Prostate gland (tissue), 2 donors: ENCODE results near the gene TMEM86A.

Source experiments
- CTCF ChIP-seq, 4 experiments: fragments of 200-600 bp in 2 of 4; fragments of 450-650 bp in 2 of 4; sonication (generic) in 2 of 4; IDR thresholded peaks; 1 replicate in 3 of 4; 2 replicates in 1 of 4; pipeline ENCODE4 v1.5.1; 2016 to 2019; ENCODE audit warnings: antibody characterized with exemption in 4 of 4, mild to moderate bottlenecking in 2 of 4, moderate library complexity in 2 of 4
- POLR2A ChIP-seq: fragments of 450-650 bp; IDR thresholded peaks from one replicate; pipeline ENCODE4 v1.6.1; 2016; ENCODE audit warnings: antibody characterized with exemption, mild to moderate bottlenecking

DNA sequence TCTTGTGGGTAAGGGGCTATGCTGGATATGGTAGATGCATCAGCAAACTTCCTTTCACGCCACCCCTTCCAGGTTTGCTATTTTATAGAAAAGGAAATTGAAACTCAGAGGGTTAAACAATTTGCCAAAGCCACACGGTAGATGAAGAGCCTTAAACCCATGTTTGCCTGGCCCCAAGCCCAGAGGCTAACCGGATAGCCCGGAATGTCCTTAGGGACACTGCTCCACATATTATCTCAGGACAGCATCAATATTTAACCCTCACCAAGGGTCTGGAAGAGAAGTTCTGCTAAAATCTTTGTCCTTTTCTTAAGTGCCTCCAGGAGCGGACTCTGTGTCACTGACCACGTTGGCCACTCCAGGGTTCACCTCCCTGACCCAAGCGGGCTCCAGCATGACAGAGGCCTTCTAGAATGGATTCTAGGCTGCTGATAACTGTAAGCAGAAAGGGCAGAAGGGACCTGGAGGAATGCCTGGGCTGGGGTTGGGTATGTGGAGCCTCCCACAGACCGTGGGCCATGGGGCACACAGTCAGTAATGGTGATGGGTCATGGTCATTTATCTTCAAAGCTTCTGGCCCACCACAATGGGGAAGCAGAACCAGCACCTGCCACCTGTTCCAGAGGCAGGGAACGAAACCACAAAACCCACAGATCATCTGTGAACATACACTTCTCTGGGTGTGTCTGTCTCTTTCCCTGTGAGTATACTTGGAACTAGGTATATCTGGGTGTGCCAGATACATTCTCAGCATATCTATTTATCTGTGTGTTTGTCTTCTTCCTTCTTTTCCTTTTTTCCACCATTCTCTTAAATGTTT lies 5.4 kb upstream of the TMEM86A start:
- no peak for TF ChIP-seq CTCF (IDR thresholded peaks at IDR 0.05)
- no peak for TF ChIP-seq POLR2A
